ENCODE results near the gene ACVRL1.

Gene ACVRL1

GRCh38 chr12:51971679-51972421, 64.5 kb downstream of the ACVRL1 start:
- DNase-seq, result no peak

DNA sequence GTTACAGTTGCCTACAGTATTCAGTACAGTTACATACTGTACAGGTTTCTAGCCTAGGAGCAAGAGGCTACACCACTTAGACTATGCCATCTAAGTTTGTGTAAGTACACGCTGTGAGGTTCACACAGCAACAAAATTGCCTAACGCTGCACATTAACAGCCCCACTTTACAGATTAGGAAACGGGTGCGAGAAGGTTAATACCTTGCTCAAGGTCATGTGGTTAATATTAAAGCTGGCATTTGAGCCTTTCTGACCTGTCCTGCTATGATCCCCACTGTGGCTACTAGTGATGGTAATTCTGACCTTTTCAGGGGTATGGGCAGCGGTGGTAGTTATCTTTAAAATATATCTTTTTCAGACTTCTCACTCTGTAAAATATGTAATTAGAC, 65.1 kb downstream of the ACVRL1 start:
- DNase-seq, result no peak

DNA sequence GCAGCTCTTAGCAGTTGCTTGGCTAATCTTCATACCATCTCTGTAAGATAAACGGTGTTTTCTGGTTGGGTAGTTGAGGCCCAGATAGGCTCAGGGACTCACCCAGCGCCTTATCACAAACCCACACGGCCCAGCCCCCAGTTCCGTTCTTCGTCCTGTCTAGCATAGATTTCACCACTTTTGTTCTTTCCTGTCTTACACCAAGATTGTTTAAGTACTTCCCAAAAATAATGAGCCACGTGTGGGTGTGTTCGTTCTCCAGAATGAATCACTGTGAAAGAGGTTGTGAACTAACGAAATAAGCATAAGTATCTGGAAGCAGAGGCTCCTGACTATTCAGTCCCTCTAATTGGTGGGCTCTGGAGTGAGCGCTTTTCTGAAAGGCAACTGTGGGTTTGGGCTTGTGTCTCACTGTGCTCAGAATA, 65.6 kb downstream of the ACVRL1 start:
- no peak for DNase-seq
